GM19240 (cell line): ENCODE measurements around the gene PRDX3.
A peak's percentile ranks its signal among the peaks of the same experiment; 100 is the strongest.

ENCODE experiments used
- DNase-seq: peaks from one replicate; pipeline ENCODE4 v3.0.0; 2011; ENCODE audit warnings: low spot score; ENCODE audit not compliant: insufficient read length

The PRDX3 gene

DNA sequence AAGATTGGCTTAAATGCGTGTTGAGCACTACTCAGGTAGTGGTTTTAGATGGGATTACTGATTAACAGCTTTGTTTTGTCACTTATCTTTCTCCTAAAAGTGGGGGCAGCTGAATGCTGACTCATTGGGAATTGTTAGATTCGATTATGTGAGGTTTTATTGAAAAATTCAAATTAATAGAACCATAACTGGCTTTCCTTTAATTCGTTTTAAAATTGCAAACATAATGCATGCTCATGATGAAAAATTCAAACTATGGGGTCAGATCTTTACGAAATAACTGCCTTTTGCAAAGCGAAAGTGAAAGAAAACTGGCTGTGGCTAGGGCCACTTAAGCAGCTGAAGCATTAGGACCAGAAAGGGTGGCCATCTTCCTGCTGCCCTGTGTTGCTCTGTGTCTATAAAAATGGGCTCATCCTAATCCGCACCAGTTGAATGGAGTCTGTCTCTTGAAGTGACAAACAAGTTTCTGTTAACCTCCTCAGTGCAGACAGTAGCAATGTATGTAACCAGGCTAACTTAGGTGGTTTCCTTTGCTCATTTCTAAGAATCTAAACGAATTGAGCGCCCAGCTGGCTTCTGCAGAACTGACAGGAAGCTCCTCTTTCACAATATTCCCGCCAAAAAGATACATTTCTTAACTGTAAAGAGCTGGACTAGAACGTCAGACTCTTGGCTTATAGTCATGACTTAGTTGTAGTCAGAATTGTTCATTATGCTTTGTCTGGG, 46.9 kb downstream of the PRDX3 start:
- peak; percentile 25 for DNase-seq

GRCh38 chr10:119129721-119130120, 48.9 kb downstream of the PRDX3 start:
- no peak for DNase-seq

- DNase-seq = no peak
These were observed 52.7 kb downstream of the PRDX3 start for GRCh38 chr10:119125942-119126341.

DNA sequence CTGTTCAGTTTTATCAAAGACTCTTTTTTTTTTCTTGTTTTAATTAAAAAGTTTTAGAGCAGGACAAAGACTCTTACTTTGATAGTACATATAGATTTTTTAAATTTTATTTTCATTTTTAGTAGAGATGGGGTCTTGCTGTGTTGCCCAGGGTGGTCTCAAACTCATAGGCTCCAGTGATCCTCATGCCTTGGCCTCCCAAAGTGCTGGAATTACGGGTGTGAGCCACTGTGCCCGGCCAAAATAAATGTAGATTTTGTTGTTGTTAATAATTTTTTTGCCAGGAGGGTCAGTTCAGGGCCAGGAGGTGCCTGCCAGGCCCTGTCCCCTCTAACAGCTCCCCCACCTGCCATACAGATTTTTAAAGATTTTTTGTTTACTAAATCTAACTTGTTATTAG, 57.7 kb downstream of the PRDX3 start:
- DNase-seq = no peak

DNA sequence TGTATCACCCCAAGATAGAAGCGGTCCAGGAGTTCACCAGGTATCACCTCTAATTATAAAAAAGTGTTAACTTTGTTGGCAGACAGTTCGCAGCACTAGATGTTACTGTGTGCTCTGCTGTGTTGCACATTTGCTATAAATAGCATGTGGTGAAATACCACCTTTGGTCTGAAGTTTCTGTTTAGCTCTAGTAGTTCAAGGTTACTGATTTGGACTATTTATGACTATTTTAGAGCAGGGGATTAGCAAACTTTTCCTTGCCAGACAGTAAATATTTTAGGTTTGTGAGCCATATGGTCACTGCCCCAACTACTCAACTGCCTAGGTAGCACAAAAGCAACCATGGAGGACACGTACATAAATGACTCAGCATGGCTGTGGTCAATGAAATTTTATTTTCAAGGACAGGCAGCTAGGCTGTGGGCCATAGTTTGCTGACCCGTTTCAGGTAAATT, 58.2 kb downstream of the PRDX3 start:
- peak; percentile 24 for DNase-seq

- DNase-seq = no peak
These were observed 59.2 kb downstream of the PRDX3 start for GRCh38 chr10:119119400-119119799.

- DNase-seq = no peak
These were observed 60.4 kb downstream of the PRDX3 start for GRCh38 chr10:119118231-119118630.
